IMR-90 (cell line): ENCODE measurements around the gene LCA5. TPM values are rescaled to one million over a fixed set of nuclear protein-coding genes. Genes with fewer than 3 reads are reported as not detected.

Source experiments
- ATAC-seq: fragments of 200-7000 bp; cut with Tn5 transposase; 2 replicates; pipeline ENCODE4 v1.9.1; 2020; ENCODE audit warnings: low read depth, mild to moderate bottlenecking, moderate library complexity
- BruUV-seq: library from RNA; stranded (reverse); fragments of 400-500 nt; replicated peaks from 2 replicates; lab custom pipeline; 2021; lab: Mats Ljungman, UMichigan
- CTCF ChIA-PET: fragments of 300-600 bp; formaldehyde crosslinking; extraction: SDS; loops from one replicate; lab custom pipeline; 2021; ENCODE audit warnings: antibody characterized with exemption; lab: Yijun Ruan, JAX
- POLR2A ChIA-PET: fragments of 300-600 bp; sonication (Branson Sonifier 250); formaldehyde crosslinking; loops from one replicate; lab custom pipeline; 2022; ENCODE audit warnings: antibody characterized with exemption; ENCODE audit not compliant: unreplicated experiment; lab: Charles Lee
- DNase-seq: peaks from one replicate; pipeline ENCODE4 v3.0.0; 2013
- H2AFZ ChIP-seq: replicated peaks from 2 replicates; pipeline ENCODE3; 2013; ENCODE audit warnings: low read length, mild to moderate bottlenecking; ENCODE audit not compliant: poor library complexity
- H2AK5ac ChIP-seq: 2 replicates; pipeline ENCODE4 v1.6.1; 2013; ENCODE audit warnings: low read depth, low read length, inconsistent platforms
- H2AK9ac ChIP-seq: replicated peaks from 2 replicates; pipeline ENCODE3; 2013; ENCODE audit warnings: mild to moderate bottlenecking, low read depth, low read length, moderate library complexity; ENCODE audit not compliant: poor library complexity
- H2BK120ac ChIP-seq: 2 replicates; pipeline ENCODE4 v1.6.1; 2013; ENCODE audit warnings: low read depth, low read length, inconsistent platforms
- H2BK15ac ChIP-seq: 3 replicates; pipeline ENCODE4 v1.6.1; 2013; ENCODE audit warnings: low read depth, low read length, inconsistent platforms
- H2BK20ac ChIP-seq: 2 replicates; pipeline ENCODE4 v1.6.1; 2013; ENCODE audit warnings: low read depth, mild to moderate bottlenecking, inconsistent platforms, low read length, moderate library complexity
- H2BK5ac ChIP-seq: 2 replicates; pipeline ENCODE4 v1.6.1; 2013; ENCODE audit warnings: mild to moderate bottlenecking, low read depth, low read length, inconsistent platforms; ENCODE audit not compliant: poor library complexity, severe bottlenecking
- H3K14ac ChIP-seq: replicated peaks from 2 replicates; pipeline ENCODE4 v1.6.1; 2013; ENCODE audit warnings: low read depth, low read length, inconsistent platforms
- H3K18ac ChIP-seq: 2 replicates; pipeline ENCODE4 v1.6.1; 2013; ENCODE audit warnings: low read depth, low read length, control low read depth
- H3K23ac ChIP-seq: 2 replicates; pipeline ENCODE4 v1.6.1; 2013; ENCODE audit warnings: low read depth, low read length, inconsistent platforms
- H3K27ac ChIP-seq: 2 replicates; pipeline ENCODE4 v1.5.1; 2013; ENCODE audit warnings: mild to moderate bottlenecking, control low read depth, low read length; ENCODE audit not compliant: insufficient read depth
- H3K27me3 ChIP-seq: 2 replicates; pipeline ENCODE4 v1.6.1; 2013; ENCODE audit warnings: low read length; ENCODE audit not compliant: control insufficient read depth, insufficient read depth
- H3K36me3 ChIP-seq: 2 replicates; pipeline ENCODE4 v1.6.1; 2013; ENCODE audit warnings: low read length, mixed read lengths; ENCODE audit not compliant: control insufficient read depth, insufficient read depth
- H3K4ac ChIP-seq: 2 replicates; pipeline ENCODE4 v1.6.1; 2013; ENCODE audit warnings: low read depth, low read length, inconsistent platforms
- H3K4me1 ChIP-seq: 2 replicates; pipeline ENCODE4 v1.6.1; 2013; ENCODE audit warnings: low read length, mixed read lengths; ENCODE audit not compliant: control insufficient read depth, insufficient read depth
- H3K4me2 ChIP-seq: 2 replicates; pipeline ENCODE4 v1.6.1; 2013; ENCODE audit warnings: low read depth, mild to moderate bottlenecking, control low read depth, low read length, moderate library complexity
- H3K4me3 ChIP-seq: 2 replicates; pipeline ENCODE4 v1.5.1; 2013; ENCODE audit warnings: low read depth, mild to moderate bottlenecking, control low read depth, low read length, moderate library complexity; ENCODE audit not compliant: insufficient read depth
- H3K56ac ChIP-seq: 2 replicates; pipeline ENCODE4 v1.6.1; 2013; ENCODE audit warnings: low read length, inconsistent platforms; ENCODE audit not compliant: insufficient read depth; ENCODE audit errors: extremely low read depth
- H3K79me1 ChIP-seq, 2 experiments: 2 replicates each; pipeline ENCODE4 v1.6.1; 2013; ENCODE audit warnings: low read length in 2 of 2, inconsistent platforms in 1 of 2, low read depth in 1 of 2
- H3K9ac ChIP-seq: 2 replicates; pipeline ENCODE4 v1.6.1; 2013; ENCODE audit warnings: low read depth, low read length, control low read depth
- H3K9me1 ChIP-seq: 2 replicates; pipeline ENCODE4 v1.6.1; 2013; ENCODE audit warnings: low read length, inconsistent platforms; ENCODE audit not compliant: insufficient read depth
- H3K9me3 ChIP-seq: 2 replicates; pipeline ENCODE4 v1.6.1; 2013; ENCODE audit warnings: low read length; ENCODE audit not compliant: control insufficient read depth, insufficient read depth
- H4K20me1 ChIP-seq: 2 replicates; pipeline ENCODE4 v1.6.1; 2013; ENCODE audit warnings: low read length, inconsistent platforms; ENCODE audit not compliant: insufficient read depth
- H4K5ac ChIP-seq: 2 replicates; pipeline ENCODE4 v1.6.1; 2013; ENCODE audit warnings: mild to moderate bottlenecking, low read depth, low read length, control low read depth
- H4K8ac ChIP-seq, 2 experiments: 2 replicates each; pipeline ENCODE4 v1.6.1; 2013; ENCODE audit warnings: low read depth in 2 of 2, low read length in 2 of 2, control low read depth in 1 of 2, inconsistent platforms in 1 of 2
- H4K91ac ChIP-seq: 2 replicates; pipeline ENCODE4 v1.6.1; 2013; ENCODE audit warnings: low read depth, low read length, inconsistent platforms; ENCODE audit not compliant: insufficient read depth
- BHLHE40 ChIP-seq: fragments of 150-350 bp; IDR thresholded peaks from 2 replicates; pipeline ENCODE4 v1.6.1; 2016; ENCODE audit warnings: mild to moderate bottlenecking, low read depth, low read length
- CEBPB ChIP-seq: IDR thresholded peaks from 2 replicates; pipeline ENCODE4 v1.6.1; 2012; ENCODE audit warnings: low read depth, low read length, improper control_type of control experiment
- CHD1 ChIP-seq: IDR thresholded peaks from 2 replicates; pipeline ENCODE4 v1.6.1; 2012; ENCODE audit warnings: low read depth, low read length, improper control_type of control experiment
- CTCF ChIP-seq: conservative IDR thresholded peaks from 2 replicates; pipeline ENCODE4 v1.5.1; 2012; ENCODE audit warnings: mild to moderate bottlenecking, low read depth, low read length, improper control_type of control experiment
- FOS ChIP-seq: fragments of 150-350 bp; IDR thresholded peaks from 2 replicates; pipeline ENCODE4 v1.6.1; 2016; ENCODE audit warnings: low read depth, low read length
- MAFK ChIP-seq: IDR thresholded peaks from 2 replicates; pipeline ENCODE4 v1.6.1; 2012; ENCODE audit warnings: low read depth, low read length, improper control_type of control experiment
- MAZ ChIP-seq: IDR thresholded peaks from 2 replicates; pipeline ENCODE4 v1.6.1; 2012; ENCODE audit warnings: low read depth, mild to moderate bottlenecking, low read length, improper control_type of control experiment, moderate library complexity, borderline replicate concordance
- MXI1 ChIP-seq: IDR thresholded peaks from 2 replicates; pipeline ENCODE4 v1.6.1; 2012; ENCODE audit warnings: low read depth, mild to moderate bottlenecking, low read length, moderate library complexity, borderline replicate concordance
- NFE2L2 ChIP-seq: fragments of 150-350 bp; IDR thresholded peaks from 2 replicates; pipeline ENCODE4 v1.6.1; 2016; ENCODE audit warnings: low read depth, mild to moderate bottlenecking, low read length
- POLR2A ChIP-seq: IDR thresholded peaks from 2 replicates; pipeline ENCODE4 v1.6.1; 2012; ENCODE audit warnings: mild to moderate bottlenecking, low read depth, low read length
- RCOR1 ChIP-seq: IDR thresholded peaks from 2 replicates; pipeline ENCODE4 v1.6.1; 2012; ENCODE audit warnings: mild to moderate bottlenecking, low read length, improper control_type of control experiment; ENCODE audit not compliant: insufficient replicate concordance
- RFX5 ChIP-seq: IDR thresholded peaks from 2 replicates; pipeline ENCODE4 v1.8.0; 2012; ENCODE audit warnings: low read depth, mild to moderate bottlenecking, low read length, moderate library complexity
- SMC3 ChIP-seq: fragments of 150-350 bp; IDR thresholded peaks from 2 replicates; pipeline ENCODE4 v1.6.1; 2016; ENCODE audit warnings: low read depth, mild to moderate bottlenecking, antibody characterized with exemption, low read length, moderate library complexity
- WGBS, 2 experiments: methylation state at CpG; one replicate each; pipeline versions ENCODE4 v1.1.5 to v1.1.7; 2013; ENCODE audit warnings: missing lambda C conversion rate in 2 of 2; ENCODE audit not compliant: insufficient read length in 1 of 2; ENCODE audit errors: extremely low coverage in 2 of 2; 5-methylcytosine and 5-hydroxymethylcytosine counted together
- dilution Hi-C: fragments of 300-500 bp; cut with HindIII; formaldehyde crosslinking; loops from one replicate; pipeline ENCODE4 v1.14.3; 2018; ENCODE audit warnings: low sequenced_read_pairs; ENCODE audit not compliant: unreplicated experiment
- in situ Hi-C: fragments of 300-500 bp; cut with MboI; formaldehyde crosslinking; loops from 3 replicates; pipeline ENCODE4 v1.14.3; 2019; ENCODE audit warnings: low sequenced_read_pairs, inconsistent platforms, mixed read lengths
- intact Hi-C: fragments of 100-400 bp; cut with micrococcal nuclease; formaldehyde crosslinking; loops from 2 replicates; pipeline ENCODE4 v1.10.0; 2022
- polyA plus RNA-seq, 3 experiments: library from polyadenylated mRNA; depleted of rRNA; stranded (reverse); fragments of >200 nt; gene quantifications; 2 replicates each; pipeline ENCODE4 v1.2.3, GENCODE V29; 2012; ENCODE audit warnings: low replicate concordance in 1 of 3
- total RNA-seq: library from RNA; depleted of rRNA; stranded (reverse); fragments of >200 nt; gene quantifications from 2 replicates; pipeline ENCODE4 v1.2.3, GENCODE V29; 2012
- TF ChIP-seq, protein P1 (sequence below): fragments of 150-350 bp; IDR thresholded peaks from 2 replicates; pipeline ENCODE4 v1.6.1; 2017; ENCODE audit warnings: mild to moderate bottlenecking, antibody characterized with exemption, low read length, low read depth

The LCA5 gene
- total and polyA plus RNA-seq, 2 of the 4 experiments (the other 2 are of a cell fraction): 1.2 to 2.0 TPM

- Histone ChIP-seq H2BK120ac (no peak overlapping the region), H4K5ac (no peak overlapping the region), H2AFZ (no peak overlapping the region), H3K14ac (no peak overlapping the region), H2BK5ac (no peak overlapping the region), H2BK20ac (no peak overlapping the region), H3K4ac (no peak overlapping the region), H3K36me3 (no peaks in the 10 kb centered on the region), H3K4me3 (no peak overlapping the region), H3K79me1 (no peaks in the 10 kb centered on the region), H3K56ac (no peak overlapping the region), H3K9me3 (no peaks in the 10 kb centered on the region), H4K91ac (no peak overlapping the region), H2AK5ac (no peak overlapping the region), H3K18ac (no peak overlapping the region), H3K23ac (no peak overlapping the region), H3K4me1 (no peaks in the 10 kb centered on the region), H2BK15ac (no peak overlapping the region), H2AK9ac (no peak overlapping the region), H3K9me1 (no peaks in the 10 kb centered on the region), H3K27ac (no peak overlapping the region), H3K27me3 (no peaks in the 10 kb centered on the region), H4K20me1 (no peaks in the 10 kb centered on the region), H3K9ac (no peak overlapping the region), H3K4me2 (no peak overlapping the region), H4K8ac (no peak overlapping the region)
- in situ Hi-C loops: no loop called here
- no peak for TF ChIP-seq SMC3
- TF ChIP-seq RCOR1: no peak
- no peak for TF ChIP-seq FOS
- no peak for TF ChIP-seq CHD1
- TF ChIP-seq, protein P1, sequence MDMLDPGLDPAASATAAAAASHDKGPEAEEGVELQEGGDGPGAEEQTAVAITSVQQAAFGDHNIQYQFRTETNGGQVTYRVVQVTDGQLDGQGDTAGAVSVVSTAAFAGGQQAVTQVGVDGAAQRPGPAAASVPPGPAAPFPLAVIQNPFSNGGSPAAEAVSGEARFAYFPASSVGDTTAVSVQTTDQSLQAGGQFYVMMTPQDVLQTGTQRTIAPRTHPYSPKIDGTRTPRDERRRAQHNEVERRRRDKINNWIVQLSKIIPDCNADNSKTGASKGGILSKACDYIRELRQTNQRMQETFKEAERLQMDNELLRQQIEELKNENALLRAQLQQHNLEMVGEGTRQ: no peak
- no peak for TF ChIP-seq MXI1
- TF ChIP-seq CEBPB: no peak
- TF ChIP-seq MAFK: no peak
- no peak for TF ChIP-seq BHLHE40
- TF ChIP-seq CTCF: no peak
- no peak for TF ChIP-seq MAZ
- no peak for TF ChIP-seq RFX5
- no peak for TF ChIP-seq NFE2L2
- no peak for TF ChIP-seq POLR2A
- ATAC-seq (no peak), DNase-seq (no peak)
- CTCF ChIA-PET: no interaction called here
- WGBS, 2 experiments: no CpG with 5 or more reads among the region's 10 CpGs
- dilution Hi-C loops: no loop called here
- intact Hi-C loops: no loop called here
- POLR2A ChIA-PET: no interaction called here
- no TSS peak for BruUV-seq
These were observed 42.0 kb downstream of the LCA5 start for GRCh38 chr6:79495246-79495645.
